Testis (tissue), 2 donors: Measurements from ENCODE around the gene KYAT1.

Source experiments
- CTCF ChIP-seq, 3 experiments: fragments of 450-650 bp in 2 of 3; fragments of 200-600 bp in 1 of 3; sonication (generic) in 1 of 3; IDR thresholded peaks; one replicate each; pipeline ENCODE4 v1.5.1; 2016 to 2019; ENCODE audit warnings: antibody characterized with exemption in 3 of 3, mild to moderate bottlenecking in 2 of 3, moderate library complexity in 1 of 3
- POLR2A ChIP-seq: fragments of 450-650 bp; IDR thresholded peaks from one replicate; pipeline ENCODE4 v1.6.1; 2017; ENCODE audit warnings: antibody characterized with exemption, mild to moderate bottlenecking, moderate library complexity

GRCh38 chr9:128911529-128912035, 29.8 kb upstream of the KYAT1 start:
- TF ChIP-seq CTCF (IDR thresholded peaks at IDR 0.05) (no peak), POLR2A (no peak)
